Measurements from ENCODE around the gene P2RX7. TPM values are rescaled to one million over a fixed set of nuclear protein-coding genes. Genes with fewer than 3 reads are reported as not detected.

Gene P2RX7
- total RNA-seq, 1 donor, result 4.0 TPM

DNA sequence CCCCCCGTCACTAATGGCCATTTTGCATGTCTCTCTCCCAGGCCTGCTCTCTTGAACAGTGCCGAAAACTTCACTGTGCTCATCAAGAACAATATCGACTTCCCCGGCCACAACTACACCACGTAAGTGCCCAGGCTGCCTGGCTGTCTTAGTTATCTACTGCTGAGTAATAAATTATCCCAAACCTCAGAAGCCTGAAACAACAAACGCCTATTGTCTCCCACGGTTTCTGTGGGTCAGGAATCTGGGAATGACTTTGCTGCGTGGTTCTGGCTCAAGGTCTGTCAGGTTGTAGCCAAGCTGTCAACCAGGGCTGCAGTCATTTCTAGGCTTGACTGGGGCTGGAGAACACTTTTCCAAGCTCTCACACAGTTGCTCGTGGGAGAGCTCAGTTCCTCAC is 32.6 kb downstream of the P2RX7 start:
- no peak overlapping the region for H3K4me2 ChIP-seq (ENCODE audit: insufficient read depth, low read length)
- no peaks in the 10 kb centered on the region for H4K20me1 ChIP-seq (ENCODE audit: insufficient read depth, low read length)
- DNase-seq (ENCODE audit: insufficient read length, low spot score, missing footprints), result peak; percentile 81
- H3K27me3 ChIP-seq (ENCODE audit: insufficient read depth, low read length), result no peaks in the 10 kb centered on the region
- no peaks in the 10 kb centered on the region for H3K79me2 ChIP-seq (ENCODE audit: insufficient read depth, low read length)
- no peak overlapping the region for H3K4me3 ChIP-seq (ENCODE audit: insufficient read depth, low read length)
- H2AFZ ChIP-seq (ENCODE audit: low read length), result no peak overlapping the region
- no peaks in the 10 kb centered on the region for H3K4me1 ChIP-seq (ENCODE audit: insufficient read depth, low read length)
- H3K9me3 ChIP-seq (ENCODE audit: low read depth, low read length), result no peaks in the 10 kb centered on the region
- no peaks in the 10 kb centered on the region for H3K36me3 ChIP-seq (ENCODE audit: insufficient read depth, low read length)
- no peak overlapping the region for H3K27ac ChIP-seq (ENCODE audit: low read depth, low read length)
- TF ChIP-seq, protein P1, sequence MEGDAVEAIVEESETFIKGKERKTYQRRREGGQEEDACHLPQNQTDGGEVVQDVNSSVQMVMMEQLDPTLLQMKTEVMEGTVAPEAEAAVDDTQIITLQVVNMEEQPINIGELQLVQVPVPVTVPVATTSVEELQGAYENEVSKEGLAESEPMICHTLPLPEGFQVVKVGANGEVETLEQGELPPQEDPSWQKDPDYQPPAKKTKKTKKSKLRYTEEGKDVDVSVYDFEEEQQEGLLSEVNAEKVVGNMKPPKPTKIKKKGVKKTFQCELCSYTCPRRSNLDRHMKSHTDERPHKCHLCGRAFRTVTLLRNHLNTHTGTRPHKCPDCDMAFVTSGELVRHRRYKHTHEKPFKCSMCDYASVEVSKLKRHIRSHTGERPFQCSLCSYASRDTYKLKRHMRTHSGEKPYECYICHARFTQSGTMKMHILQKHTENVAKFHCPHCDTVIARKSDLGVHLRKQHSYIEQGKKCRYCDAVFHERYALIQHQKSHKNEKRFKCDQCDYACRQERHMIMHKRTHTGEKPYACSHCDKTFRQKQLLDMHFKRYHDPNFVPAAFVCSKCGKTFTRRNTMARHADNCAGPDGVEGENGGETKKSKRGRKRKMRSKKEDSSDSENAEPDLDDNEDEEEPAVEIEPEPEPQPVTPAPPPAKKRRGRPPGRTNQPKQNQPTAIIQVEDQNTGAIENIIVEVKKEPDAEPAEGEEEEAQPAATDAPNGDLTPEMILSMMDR (IDR thresholded peaks at IDR 0.05; ENCODE audit: extremely low read depth, low read depth, low read length), result no peak

DNA sequence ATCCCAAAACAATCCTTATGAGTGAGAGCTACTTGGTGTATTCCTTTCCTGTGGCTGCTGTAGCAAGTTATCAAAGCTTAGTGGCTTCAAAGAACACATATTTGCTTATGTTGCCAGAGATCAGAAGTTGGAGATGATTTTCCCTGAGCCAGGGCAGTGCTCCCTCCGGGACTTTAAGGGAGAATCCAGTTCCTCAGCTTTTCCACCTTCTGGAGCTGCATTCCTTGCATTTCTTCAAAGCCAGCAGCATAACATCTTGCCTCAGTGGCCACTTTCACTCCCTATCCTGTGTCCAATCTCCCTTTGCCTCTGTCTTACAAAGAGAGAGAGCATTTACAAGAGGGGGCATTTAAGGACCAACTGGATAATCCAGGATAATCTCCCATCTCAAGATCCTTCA is 33.7 kb downstream of the P2RX7 start:
- DNase-seq (ENCODE audit: insufficient read length, low spot score, missing footprints), result no peak
- TF ChIP-seq, protein P1 (IDR thresholded peaks at IDR 0.05; ENCODE audit: extremely low read depth, low read depth, low read length), result no peak
- no peaks in the 10 kb centered on the region for H3K27me3 ChIP-seq (ENCODE audit: insufficient read depth, low read length)

DNA sequence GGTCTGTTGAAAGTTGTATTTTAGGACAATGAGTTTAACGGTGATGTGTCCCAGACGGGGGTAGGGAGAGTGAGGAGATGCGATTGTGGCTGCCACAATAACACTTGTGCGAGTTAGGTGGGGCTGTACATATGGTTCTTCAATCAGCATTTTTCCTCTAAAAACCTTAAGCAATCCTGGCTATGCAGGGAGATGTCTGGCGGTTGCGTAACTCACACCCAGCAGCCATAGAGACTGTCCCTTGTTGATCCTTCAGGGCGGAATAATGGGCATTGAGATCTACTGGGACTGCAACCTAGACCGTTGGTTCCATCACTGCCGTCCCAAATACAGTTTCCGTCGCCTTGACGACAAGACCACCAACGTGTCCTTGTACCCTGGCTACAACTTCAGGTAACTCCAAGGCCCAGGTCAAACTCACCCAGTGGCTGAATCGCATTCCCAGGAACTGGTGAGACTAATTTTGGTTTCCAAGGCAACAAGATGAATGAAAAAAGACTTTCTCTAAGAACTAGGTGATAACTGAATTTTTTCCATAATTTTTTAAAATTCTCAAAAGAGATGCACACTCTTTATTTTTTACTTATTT is 34.6 kb downstream of the P2RX7 start:
- no peaks in the 10 kb centered on the region for H4K20me1 ChIP-seq (ENCODE audit: insufficient read depth, low read length)
- no peak overlapping the region for H3K4me3 ChIP-seq (ENCODE audit: insufficient read depth, low read length)
- H2AFZ ChIP-seq (ENCODE audit: low read length), result no peak overlapping the region
- DNase-seq (ENCODE audit: insufficient read length, low spot score, missing footprints), result no peak
- no peak overlapping the region for H3K27ac ChIP-seq (ENCODE audit: low read depth, low read length)
- H3K4me1 ChIP-seq (ENCODE audit: insufficient read depth, low read length), result peaks cover 4% of the 10 kb centered on the region
- TF ChIP-seq, protein P1 (IDR thresholded peaks at IDR 0.05; ENCODE audit: extremely low read depth, low read depth, low read length), result no peak
- no peaks in the 10 kb centered on the region for H3K36me3 ChIP-seq (ENCODE audit: insufficient read depth, low read length)
- no peaks in the 10 kb centered on the region for H3K27me3 ChIP-seq (ENCODE audit: insufficient read depth, low read length)
- H3K4me2 ChIP-seq (ENCODE audit: insufficient read depth, low read length), result no peak overlapping the region
- H3K9me3 ChIP-seq (ENCODE audit: low read depth, low read length), result no peaks in the 10 kb centered on the region
- H3K79me2 ChIP-seq (ENCODE audit: insufficient read depth, low read length), result no peaks in the 10 kb centered on the region

More for the DNA sequence above, 33.7 kb downstream of the P2RX7 start:
- Histone ChIP-seq H3K27ac (ENCODE audit: low read depth, low read length) (no peak overlapping the region), H3K9me3 (ENCODE audit: low read depth, low read length) (no peaks in the 10 kb centered on the region), H3K4me2 (ENCODE audit: insufficient read depth, low read length) (no peak overlapping the region), H3K36me3 (ENCODE audit: insufficient read depth, low read length) (no peaks in the 10 kb centered on the region), H4K20me1 (ENCODE audit: insufficient read depth, low read length) (no peaks in the 10 kb centered on the region), H3K4me3 (ENCODE audit: insufficient read depth, low read length) (no peak overlapping the region), H3K4me1 (ENCODE audit: insufficient read depth, low read length) (peaks cover 4% of the 10 kb centered on the region), H2AFZ (ENCODE audit: low read length) (no peak overlapping the region), H3K79me2 (ENCODE audit: insufficient read depth, low read length) (no peaks in the 10 kb centered on the region)

DNA sequence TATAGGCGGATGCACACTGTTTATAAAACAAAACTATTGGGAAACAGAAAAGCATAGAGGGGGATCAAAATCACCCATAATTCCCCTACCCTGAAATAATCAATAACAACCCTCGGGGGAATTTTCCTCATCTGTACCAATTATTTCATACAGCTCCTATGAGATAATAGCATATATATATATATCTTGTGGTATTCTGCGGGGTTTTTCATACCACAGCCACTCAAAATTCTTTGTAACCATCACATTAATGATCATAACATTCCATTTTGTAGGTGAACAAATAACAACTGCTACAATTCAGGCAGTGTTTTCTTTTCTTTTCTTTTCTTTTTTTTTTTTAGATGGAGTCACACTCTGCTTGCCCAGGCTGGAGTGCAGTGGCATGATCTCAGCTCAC is 35.3 kb downstream of the P2RX7 start:
- Histone ChIP-seq H4K20me1 (ENCODE audit: insufficient read depth, low read length) (no peaks in the 10 kb centered on the region), H3K36me3 (ENCODE audit: insufficient read depth, low read length) (no peaks in the 10 kb centered on the region), H3K4me2 (ENCODE audit: insufficient read depth, low read length) (no peak overlapping the region), H3K4me3 (ENCODE audit: insufficient read depth, low read length) (no peak overlapping the region), H3K79me2 (ENCODE audit: insufficient read depth, low read length) (no peaks in the 10 kb centered on the region), H3K27ac (ENCODE audit: low read depth, low read length) (no peak overlapping the region), H3K4me1 (ENCODE audit: insufficient read depth, low read length) (peaks cover 4% of the 10 kb centered on the region), H2AFZ (ENCODE audit: low read length) (no peak overlapping the region), H3K27me3 (ENCODE audit: insufficient read depth, low read length) (no peaks in the 10 kb centered on the region), H3K9me3 (ENCODE audit: low read depth, low read length) (no peaks in the 10 kb centered on the region)
- TF ChIP-seq, protein P1 (IDR thresholded peaks at IDR 0.05; ENCODE audit: extremely low read depth, low read depth, low read length), result no peak
- DNase-seq (ENCODE audit: insufficient read length, low spot score, missing footprints), result no peak
